HUES64 (cell line): ENCODE results near the gene PMEPA1.

Source experiments
- H3K27ac ChIP-seq: 2 replicates; pipeline ENCODE4 v1.7.0; 2013; ENCODE audit warnings: low read depth, low read length, inconsistent platforms
- H3K27me3 ChIP-seq: 2 replicates; pipeline ENCODE4 v1.6.1; 2013; ENCODE audit warnings: mild to moderate bottlenecking, low read length; ENCODE audit not compliant: insufficient read depth
- H3K36me3 ChIP-seq: 2 replicates; pipeline ENCODE4 v1.6.1; 2013; ENCODE audit warnings: mild to moderate bottlenecking, low read length; ENCODE audit not compliant: insufficient read depth
- H3K4me1 ChIP-seq: 2 replicates; pipeline ENCODE4 v1.6.1; 2013; ENCODE audit warnings: mild to moderate bottlenecking, low read length, moderate library complexity; ENCODE audit not compliant: insufficient read depth
- H3K4me3 ChIP-seq: 2 replicates; pipeline ENCODE4 v1.5.1; 2013; ENCODE audit warnings: mild to moderate bottlenecking, low read length, moderate library complexity
- H3K9ac ChIP-seq: 2 replicates; pipeline ENCODE4 v1.6.1; 2013; ENCODE audit warnings: mild to moderate bottlenecking, low read depth, low read length
- H3K9me3 ChIP-seq: 2 replicates; pipeline ENCODE4 v1.6.1; 2013; ENCODE audit warnings: low read depth, low read length; ENCODE audit not compliant: insufficient read depth
- WGBS: fragments of 150-250, 120-280 bp; methylation state at CpG from one replicate; pipeline ENCODE4 v1.1.7; 2013; ENCODE audit warnings: missing lambda C conversion rate; 5-methylcytosine and 5-hydroxymethylcytosine counted together

Gene PMEPA1

GRCh38 chr20:57627339-57627738, 82.5 kb downstream of the PMEPA1 start:
- 82% methylated on average over 2 of the region's 2 CpGs for WGBS
- no peaks in the 10 kb centered on the region for H3K27me3 ChIP-seq
- no peaks in the 10 kb centered on the region for H3K36me3 ChIP-seq
- H3K27ac ChIP-seq: no peak overlapping the region
- no peaks in the 10 kb centered on the region; the same call in 1 of the 2 replicates for H3K9me3 ChIP-seq
- H3K4me1 ChIP-seq: 0 out of 2 replicates have a peak, but pooled peaks cover 5% of the 10 kb centered on the region
- H3K9ac ChIP-seq: no peak overlapping the region
- H3K4me3 ChIP-seq: no peak overlapping the region

DNA sequence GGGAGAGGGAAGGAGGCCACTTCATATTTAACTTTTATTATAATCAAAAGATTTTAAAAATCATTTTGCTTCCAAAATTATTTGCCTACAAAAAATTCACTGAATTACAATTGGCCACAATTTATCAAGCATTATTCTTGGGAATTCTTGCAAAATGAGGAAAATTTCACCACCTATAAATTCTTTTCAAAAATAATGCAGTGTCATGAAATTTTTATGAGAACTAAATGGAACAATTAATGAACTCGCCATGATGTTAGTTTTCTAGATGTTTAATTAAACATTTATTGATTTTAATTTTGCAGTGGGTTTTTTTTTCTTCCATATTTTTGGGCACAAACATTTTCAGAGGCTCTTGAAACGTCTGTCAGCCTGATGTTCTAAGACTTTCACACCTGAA, 83.8 kb downstream of the PMEPA1 start:
- no peak overlapping the region for H3K27ac ChIP-seq
- no peaks in the 10 kb centered on the region for H3K27me3 ChIP-seq
- 73% methylated on average over 1 of the region's 2 CpGs for WGBS

GRCh38 chr20:57625181-57625958, 84.4 kb downstream of the PMEPA1 start:
- H3K9me3 ChIP-seq: no peaks in the 10 kb centered on the region; the same call in 1 of the 2 replicates
- no peaks in the 10 kb centered on the region for H3K27me3 ChIP-seq
- H3K36me3 ChIP-seq: no peaks in the 10 kb centered on the region
- WGBS: 94% methylated on average over 7 of the region's 7 CpGs
- H3K27ac ChIP-seq: no peak overlapping the region
- no peak overlapping the region for H3K9ac ChIP-seq
- 0 out of 2 replicates have a peak, but pooled peaks cover 5% of the 10 kb centered on the region for H3K4me1 ChIP-seq
- no peak overlapping the region for H3K4me3 ChIP-seq

More for the DNA sequence above, 83.8 kb downstream of the PMEPA1 start:
- Histone ChIP-seq H3K9ac (no peak overlapping the region), H3K9me3 (no peaks in the 10 kb centered on the region; the same call in 1 of the 2 replicates), H3K4me1 (0 out of 2 replicates have a peak, but pooled peaks cover 5% of the 10 kb centered on the region), H3K4me3 (no peak overlapping the region), H3K36me3 (no peaks in the 10 kb centered on the region)

DNA sequence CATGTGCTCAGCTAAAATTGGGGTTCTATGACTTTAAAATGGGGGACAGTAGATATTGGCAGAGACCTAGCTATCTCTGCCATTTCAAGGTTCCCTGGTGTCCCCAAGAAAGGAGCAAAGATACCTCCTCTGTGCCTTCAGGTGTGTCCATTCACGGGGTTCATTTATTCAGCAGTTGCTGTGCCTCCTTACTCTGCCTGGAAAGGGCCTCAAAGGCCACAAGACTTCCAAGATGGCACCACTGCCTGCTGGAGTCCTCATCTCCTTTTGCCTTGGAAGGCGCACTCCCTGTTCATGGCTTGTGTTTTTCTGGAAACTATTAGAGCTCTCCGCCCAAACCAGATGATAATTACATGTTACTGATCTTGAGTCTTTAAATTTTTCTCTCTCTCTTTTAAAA, 85.7 kb downstream of the PMEPA1 start:
- WGBS: 97% methylated on average over 3 of the region's 3 CpGs
- Histone ChIP-seq H3K36me3 (no peaks in the 10 kb centered on the region), H3K9ac (no peak overlapping the region), H3K27ac (no peak overlapping the region), H3K4me1 (0 out of 2 replicates have a peak, but pooled peaks cover 5% of the 10 kb centered on the region), H3K27me3 (no peaks in the 10 kb centered on the region), H3K9me3 (no peaks in the 10 kb centered on the region; the same call in 1 of the 2 replicates), H3K4me3 (no peak overlapping the region)

DNA sequence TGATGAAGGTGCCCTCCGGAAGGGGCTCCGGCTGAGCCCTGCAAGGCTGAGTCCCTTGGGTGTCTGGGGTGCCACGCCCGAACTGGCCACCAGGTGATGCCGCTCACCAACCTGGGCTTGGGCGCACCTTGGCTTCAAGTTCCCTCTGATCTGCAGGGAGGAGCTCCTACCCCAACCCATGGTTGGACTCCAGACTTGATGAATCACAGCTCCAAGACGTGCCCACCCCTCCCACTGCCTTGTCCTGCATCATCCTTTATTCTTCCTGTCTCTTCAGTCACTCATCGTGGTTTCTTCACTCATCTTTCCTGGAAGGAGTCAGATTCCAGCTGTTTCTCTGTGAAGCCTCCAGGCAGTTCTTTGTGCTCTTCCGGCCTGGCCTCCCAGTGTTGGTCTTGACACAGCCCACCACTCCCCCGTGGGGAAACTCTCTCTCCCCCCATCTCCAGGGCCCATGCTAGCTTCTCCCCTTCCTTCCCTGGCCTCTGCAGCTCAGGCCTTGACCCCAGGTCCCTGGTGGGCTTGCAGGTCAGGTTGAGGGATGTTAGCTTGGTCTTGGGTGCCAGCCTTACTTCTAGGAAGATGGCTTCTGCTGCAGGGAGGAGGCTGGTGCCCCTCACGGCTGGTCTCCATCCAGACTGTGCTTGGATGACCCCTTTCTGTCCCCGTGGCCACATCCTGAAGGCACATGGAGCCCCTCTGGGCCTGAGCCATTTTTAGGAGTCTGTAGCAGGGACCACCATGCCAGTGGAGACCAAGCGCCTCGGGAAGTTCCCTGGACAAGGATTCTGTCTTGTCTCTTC, 87.0 kb downstream of the PMEPA1 start:
- Histone ChIP-seq H3K27ac (no peak overlapping the region), H3K4me3 (no peak overlapping the region), H3K36me3 (no peaks in the 10 kb centered on the region), H3K9ac (no peak overlapping the region), H3K9me3 (no peaks in the 10 kb centered on the region; the same call in 1 of the 2 replicates), H3K27me3 (no peaks in the 10 kb centered on the region), H3K4me1 (0 out of 2 replicates have a peak, but pooled peaks cover 5% of the 10 kb centered on the region)
- WGBS: 73% methylated on average over 14 of the region's 14 CpGs

DNA sequence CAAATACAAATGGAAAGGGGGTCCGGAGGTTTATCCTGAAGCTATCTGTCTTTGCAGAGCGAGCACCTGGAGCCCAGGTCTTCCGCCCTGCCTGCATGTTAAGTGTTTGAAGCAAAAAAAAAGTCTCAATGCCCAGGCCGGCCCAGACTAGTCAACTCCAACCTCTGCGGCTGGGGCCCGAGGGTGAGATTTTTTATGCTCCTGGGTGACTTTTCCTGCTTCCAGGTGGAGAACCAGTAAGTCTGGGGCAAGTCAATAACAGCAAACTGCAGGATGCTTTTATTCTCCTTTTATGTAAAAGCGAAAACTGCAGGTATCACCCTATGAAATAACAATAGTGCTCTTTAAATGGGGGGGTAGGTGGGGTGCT, 87.6 kb downstream of the PMEPA1 start:
- Histone ChIP-seq H3K36me3 (no peaks in the 10 kb centered on the region), H3K4me1 (0 out of 2 replicates have a peak, but pooled peaks cover 5% of the 10 kb centered on the region), H3K27me3 (no peaks in the 10 kb centered on the region), H3K4me3 (no peak overlapping the region), H3K27ac (no peak overlapping the region), H3K9me3 (no peaks in the 10 kb centered on the region; the same call in 1 of the 2 replicates), H3K9ac (no peak overlapping the region)
- WGBS: 90% methylated on average over 7 of the region's 7 CpGs

DNA sequence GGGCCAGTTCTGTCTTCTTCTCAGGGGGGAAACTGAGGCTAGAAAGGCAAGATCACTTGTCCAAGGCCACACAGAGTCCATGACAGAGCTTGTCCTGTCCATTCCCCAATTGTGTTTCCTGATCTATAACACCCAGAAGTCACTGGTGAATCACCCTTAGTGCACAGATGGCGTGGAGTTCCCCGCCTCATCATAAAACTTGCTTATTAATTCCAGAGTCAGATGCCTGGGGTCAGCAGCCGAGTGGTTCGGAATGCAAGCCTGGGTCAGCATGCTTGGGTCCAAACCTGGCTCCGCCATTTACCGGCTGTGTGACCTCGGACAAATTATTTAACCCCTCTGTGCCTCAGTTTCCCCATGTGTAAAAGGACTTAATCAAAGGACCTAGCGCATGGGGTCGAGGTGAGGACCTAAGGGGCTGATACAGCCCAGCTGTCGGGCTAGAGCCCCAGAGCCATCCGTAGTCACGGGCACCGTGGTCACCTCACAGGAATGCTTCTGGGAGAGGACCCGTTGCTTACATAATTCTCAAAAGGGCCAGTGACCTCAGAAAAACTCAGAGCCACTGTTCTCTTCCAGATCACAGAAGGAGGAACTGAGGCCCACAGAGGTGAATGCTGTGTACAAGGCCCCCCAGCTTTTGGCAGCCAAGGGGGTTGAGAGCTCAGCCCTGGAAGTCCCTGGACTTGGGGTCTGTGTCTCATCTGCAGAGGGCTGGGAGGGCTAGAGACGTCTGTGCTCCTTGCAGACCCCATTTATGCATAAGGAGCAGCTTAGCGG, 88.2 kb downstream of the PMEPA1 start:
- Histone ChIP-seq H3K9me3 (no peaks in the 10 kb centered on the region; the same call in 1 of the 2 replicates), H3K4me1 (0 out of 2 replicates have a peak, but pooled peaks cover 5% of the 10 kb centered on the region), H3K9ac (no peak overlapping the region), H3K27me3 (no peaks in the 10 kb centered on the region), H3K4me3 (no peak overlapping the region), H3K36me3 (no peaks in the 10 kb centered on the region), H3K27ac (no peak overlapping the region)
- WGBS: 92% methylated on average over 16 of the region's 16 CpGs

- Histone ChIP-seq H3K9me3 (no peaks in the 10 kb centered on the region; the same call in 1 of the 2 replicates), H3K27ac (no peak overlapping the region), H3K4me3 (no peak overlapping the region), H3K27me3 (no peaks in the 10 kb centered on the region), H3K4me1 (no peaks in the 10 kb centered on the region), H3K36me3 (no peaks in the 10 kb centered on the region), H3K9ac (no peak overlapping the region)
- 85% methylated on average over 11 of the region's 11 CpGs for WGBS
Measured at GRCh38 chr20:57620999-57621398, 88.8 kb downstream of the PMEPA1 start.

DNA sequence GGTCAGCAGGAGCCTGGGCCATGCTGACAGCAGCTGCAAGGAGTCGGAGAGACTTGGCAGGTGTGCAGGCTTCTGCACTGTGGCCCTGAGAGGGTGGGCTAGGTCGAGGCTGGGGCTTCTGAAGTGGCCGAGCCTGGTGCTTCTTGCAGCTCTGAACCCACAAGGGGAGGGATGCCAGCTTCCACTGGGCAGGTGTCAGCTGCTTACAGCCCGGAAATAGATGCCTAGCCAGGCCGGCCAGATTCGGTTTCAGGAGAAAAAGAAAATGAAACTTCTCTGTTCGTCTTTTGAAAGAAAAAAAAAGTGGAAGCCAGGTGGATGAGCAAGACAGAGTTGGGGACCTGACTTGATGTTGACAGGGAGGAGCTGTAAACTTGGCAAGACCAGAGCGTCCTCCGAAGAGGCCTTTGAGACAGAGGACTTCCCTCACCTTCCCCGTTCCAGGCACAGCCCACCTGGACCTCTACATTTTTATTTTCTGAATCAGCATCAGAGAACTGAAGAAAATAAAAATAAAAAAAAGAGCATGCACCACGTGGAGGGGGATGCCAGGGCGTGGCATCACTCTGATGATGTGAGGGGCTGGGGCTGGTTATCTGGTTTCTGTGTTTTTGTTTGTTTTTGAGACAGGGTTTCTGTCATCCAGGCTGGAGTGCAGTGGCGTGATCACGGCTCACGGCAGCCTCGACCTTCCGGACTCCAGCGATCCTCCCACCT, 89.4 kb downstream of the PMEPA1 start, which contains the start of gene ZBP1:
TSS of gene ZBP1 (minus strand) at position 153 of the 717 bp plus-strand sequence. CDS start at position 22, 131 bp downstream.
- Histone ChIP-seq H3K4me1 (no peaks in the 10 kb centered on the region), H3K36me3 (no peaks in the 10 kb centered on the region), H3K27me3 (no peaks in the 10 kb centered on the region), H3K4me3 (no peak within 1 kb of the TSS), H3K9ac (no peak within 1 kb of the TSS), H3K27ac (no peak within 1 kb of the TSS), H3K9me3 (no peaks in the 10 kb centered on the region; the same call in 1 of the 2 replicates)
- WGBS: 90% methylated on average over 18 of the region's 18 CpGs
